ENCODE measurements around the gene PLEKHA5. TPM values are rescaled to one million over a fixed set of nuclear protein-coding genes. Genes with fewer than 3 reads are reported as not detected.

Gene PLEKHA5, protein sequence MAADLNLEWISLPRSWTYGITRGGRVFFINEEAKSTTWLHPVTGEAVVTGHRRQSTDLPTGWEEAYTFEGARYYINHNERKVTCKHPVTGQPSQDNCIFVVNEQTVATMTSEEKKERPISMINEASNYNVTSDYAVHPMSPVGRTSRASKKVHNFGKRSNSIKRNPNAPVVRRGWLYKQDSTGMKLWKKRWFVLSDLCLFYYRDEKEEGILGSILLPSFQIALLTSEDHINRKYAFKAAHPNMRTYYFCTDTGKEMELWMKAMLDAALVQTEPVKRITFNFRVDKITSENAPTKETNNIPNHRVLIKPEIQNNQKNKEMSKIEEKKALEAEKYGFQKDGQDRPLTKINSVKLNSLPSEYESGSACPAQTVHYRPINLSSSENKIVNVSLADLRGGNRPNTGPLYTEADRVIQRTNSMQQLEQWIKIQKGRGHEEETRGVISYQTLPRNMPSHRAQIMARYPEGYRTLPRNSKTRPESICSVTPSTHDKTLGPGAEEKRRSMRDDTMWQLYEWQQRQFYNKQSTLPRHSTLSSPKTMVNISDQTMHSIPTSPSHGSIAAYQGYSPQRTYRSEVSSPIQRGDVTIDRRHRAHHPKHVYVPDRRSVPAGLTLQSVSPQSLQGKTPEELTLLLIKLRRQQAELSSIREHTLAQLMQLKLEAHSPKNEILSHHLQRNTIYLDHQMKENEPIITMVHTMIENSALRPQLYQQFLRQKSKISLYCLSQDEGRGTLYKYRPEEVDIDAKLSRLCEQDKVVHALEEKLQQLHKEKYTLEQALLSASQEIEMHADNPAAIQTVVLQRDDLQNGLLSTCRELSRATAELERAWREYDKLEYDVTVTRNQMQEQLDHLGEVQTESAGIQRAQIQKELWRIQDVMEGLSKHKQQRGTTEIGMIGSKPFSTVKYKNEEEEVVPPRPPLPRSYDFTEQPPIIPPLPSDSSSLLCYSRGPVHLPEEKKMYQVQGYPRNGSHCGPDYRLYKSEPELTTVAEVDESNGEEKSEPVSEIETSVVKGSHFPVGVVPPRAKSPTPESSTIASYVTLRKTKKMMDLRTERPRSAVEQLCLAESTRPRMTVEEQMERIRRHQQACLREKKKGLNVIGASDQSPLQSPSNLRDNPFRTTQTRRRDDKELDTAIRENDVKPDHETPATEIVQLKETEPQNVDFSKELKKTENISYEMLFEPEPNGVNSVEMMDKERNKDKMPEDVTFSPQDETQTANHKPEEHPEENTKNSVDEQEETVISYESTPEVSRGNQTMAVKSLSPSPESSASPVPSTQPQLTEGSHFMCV
- total RNA-seq (2022; extraction: Qiagen RNA extraction; ENCODE audit: low read depth): 6.2 to 8.4 TPM (median 7.8 TPM) in 5 replicates

GRCh38 chr12:19129486-19130223, at the start of gene PLEKHA5:
Gene PLEKHA5 (plus strand): TSS chr12:19129733. CDS start chr12:19129800, 67 bp downstream.

All from A549 treated with DMSO at 1 μM for 4 hours (cell line).